Kidney (tissue), 14 donors: ENCODE measurements around the gene COPS8. TPM values are rescaled to one million over a fixed set of nuclear protein-coding genes. Genes with fewer than 3 reads are reported as not detected.

ENCODE experiments used
- DNase-seq, 5 donors: peaks; one replicate each; pipeline ENCODE4 v3.0.0-alpha.2; 2013 to 2020
- FAIRE-seq: peaks from 2 replicates; lab custom pipeline; 2012; peaks lifted over from hg19 to GRCh38; lab: Jason Lieb, UNC
- H3K27ac ChIP-seq, 2 donors: one replicate each; pipeline ENCODE4 v1.7.0; 2013; ENCODE audit warnings: low read depth in 2 of 2, low read length in 2 of 2, inconsistent platforms in 1 of 2
- H3K27me3 ChIP-seq: one replicate; pipeline ENCODE4 v1.7.1; 2013; ENCODE audit warnings: low read length, inconsistent platforms; ENCODE audit not compliant: control insufficient read depth, insufficient read depth
- H3K36me3 ChIP-seq, 3 donors: one replicate each; pipeline versions ENCODE4 v1.7.0 to v1.7.1; 2013; ENCODE audit warnings: low read length in 3 of 3, control low read depth in 1 of 3, inconsistent platforms in 1 of 3; ENCODE audit not compliant: insufficient read depth in 3 of 3, control insufficient read depth in 2 of 3
- H3K4me1 ChIP-seq, 3 donors: one replicate each; pipeline versions ENCODE4 v1.7.0 to v1.7.1; 2013; ENCODE audit warnings: low read length in 3 of 3, inconsistent platforms in 1 of 3, low read depth in 1 of 3; ENCODE audit not compliant: control insufficient read depth in 2 of 3, insufficient read depth in 2 of 3
- H3K4me3 ChIP-seq, 3 donors: one replicate each; pipeline versions ENCODE4 v1.7.0 to v1.8.1; 2013; ENCODE audit warnings: low read length in 3 of 3, control low read depth in 1 of 3, inconsistent platforms in 1 of 3
- H3K9ac ChIP-seq, 3 donors: one replicate each; pipeline versions ENCODE4 v1.7.0 to v1.7.1; 2013; ENCODE audit warnings: low read length in 3 of 3, control low read depth in 1 of 3, inconsistent platforms in 1 of 3
- H3K9me3 ChIP-seq, 3 donors: one replicate each; pipeline versions ENCODE4 v1.7.0 to v1.7.1; 2013; ENCODE audit warnings: low read length in 3 of 3, control low read depth in 1 of 3, inconsistent platforms in 1 of 3; ENCODE audit not compliant: control insufficient read depth in 2 of 3, insufficient read depth in 1 of 3
- CTCF ChIP-seq: IDR thresholded peaks from 3 replicates; pipeline ENCODE4 v1.5.1; 2012; ENCODE audit warnings: mild to moderate bottlenecking, moderate library complexity, borderline replicate concordance; ENCODE audit not compliant: insufficient read depth; ENCODE audit errors: extremely low read depth
- intact Hi-C: fragments of 100-400 bp; cut with DNase I; formaldehyde crosslinking; loops from one replicate; pipeline ENCODE4 v1.11.1; 2022
- polyA plus RNA-seq: library from polyadenylated mRNA; stranded (reverse); fragments of 350-450 nt; fragmentation: Illumina TruSeq; extraction: RNeasy Lipid Tissue Mini Kit (QIAGEN cat#74804); gene quantifications from one replicate; pipeline ENCODE4 v1.2.3, GENCODE V29; 2014; ENCODE audit warnings: low read depth, low replicate concordance; ENCODE audit not compliant: insufficient read depth
- total RNA-seq: library from RNA; stranded (reverse); fragmentation: NEBNext Ultra II Directional; extraction: Animal tissue kit (Norgen Biotek cat#: 25700); gene quantifications from one replicate; pipeline ENCODE4 v1.2.1, GENCODE V29; 2021
- donor health status: control.
- donor health status: control.
- donor health status: control.
- donor health status: control.
- donor health status: control.
- donor health status: DM: yes; HTN: yes; CAD: no.
- donor health status: Normal renal cell carcinoma (clear cell type).

Gene COPS8
- total and polyA plus RNA-seq, 2 donors from 2014 or later, result 40.7 to 67.6 TPM

DNA sequence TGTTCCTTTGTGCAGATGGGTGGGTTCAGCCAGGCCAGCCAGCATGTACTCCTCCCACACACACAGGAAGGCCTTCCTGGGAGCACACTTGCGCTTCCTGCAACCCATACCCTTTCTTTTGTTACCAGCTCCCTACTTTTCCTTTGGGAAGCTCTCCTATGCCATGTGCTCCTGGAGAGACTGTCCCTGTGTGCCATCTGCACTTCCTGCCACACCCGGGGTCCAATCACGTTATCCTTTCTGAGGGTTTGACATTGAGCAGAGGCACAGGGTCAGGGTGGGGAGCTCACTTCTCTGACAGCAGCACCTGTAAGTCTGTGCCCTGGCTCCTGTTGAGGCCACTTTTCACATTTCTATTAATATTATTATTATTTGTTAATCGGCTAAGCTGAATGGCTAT lies 62.9 kb downstream of the COPS8 start:
- intact Hi-C loops, result no loop called here
- Histone ChIP-seq H3K4me3 (no peak overlapping the region), H3K36me3 (no peaks in the 10 kb centered on the region), H3K9ac (no peak overlapping the region), H3K9me3 (peaks cover 0 to 17% (median 3%) of the 10 kb centered on the region in 3 donors), H3K27me3 (no peaks in the 10 kb centered on the region), H3K4me1 (no peaks in the 10 kb centered on the region), H3K27ac (no peak overlapping the region)
- no peak for TF ChIP-seq CTCF
- DNase-seq, result no peak
- no peak for FAIRE-seq

- no peaks in the 10 kb centered on the region for H3K4me1 ChIP-seq
- DNase-seq, result no peak
- H3K4me3 ChIP-seq, result no peak overlapping the region
- intact Hi-C loops, result no loop called here
- no peak for TF ChIP-seq CTCF
- no peak for FAIRE-seq
- no peaks in the 10 kb centered on the region for H3K36me3 ChIP-seq
- H3K9ac ChIP-seq, result no peak overlapping the region
- no peaks in the 10 kb centered on the region for H3K27me3 ChIP-seq
- H3K27ac ChIP-seq, result no peak overlapping the region
- peaks cover 0 to 17% (median 3%) of the 10 kb centered on the region in 3 donors for H3K9me3 ChIP-seq
These were observed 63.7 kb downstream of the COPS8 start for GRCh38 chr2:237149425-237149824.
